M059J (cell line): ENCODE measurements around the gene TUBB4A. TPM values are rescaled to one million over a fixed set of nuclear protein-coding genes. Genes with fewer than 3 reads are reported as not detected.
"Not testable (repeated sequence)": the region's sequence is repeated elsewhere in the genome, so short reads cannot be mapped to it uniquely, and the experiment has no call there.

Experiments used
- DNase-seq: peaks from one replicate; pipeline ENCODE4 v3.0.0-alpha.2; 2012; ENCODE audit warnings: low read depth
- total RNA-seq: library from RNA; depleted of rRNA; stranded (reverse); fragments of >200 nt; shearing (Covaris generic); gene quantifications from 2 replicates; pipeline ENCODE4 v1.2.3, GENCODE V29; 2014

The TUBB4A gene
- total RNA-seq, 1 experiment from 2014 or later, result 0.20 TPM

- no peak for DNase-seq
Observed at GRCh38 chr19:6524311-6524710, 22.2 kb upstream of the TUBB4A start.

- no peak for DNase-seq
Observed at GRCh38 chr19:6522712-6523111, 20.6 kb upstream of the TUBB4A start.

- DNase-seq, result peak; percentile 67
Observed at GRCh38 chr19:6521718-6522646, 19.9 kb upstream of the TUBB4A start.

GRCh38 chr19:6519289-6519688 is 17.2 kb upstream of the TUBB4A start:
- peak; percentile 82 for DNase-seq

GRCh38 chr19:6518145-6518911 is 16.2 kb upstream of the TUBB4A start:
- peak; percentile 24 for DNase-seq

GRCh38 chr19:6516659-6517291 is 14.7 kb upstream of the TUBB4A start:
- DNase-seq, result peak; percentile 89

- DNase-seq, result peak; percentile 96
Observed at GRCh38 chr19:6516018-6516658, 14.0 kb upstream of the TUBB4A start.

- no peak for DNase-seq
Observed at GRCh38 chr19:6514926-6515544, 12.9 kb upstream of the TUBB4A start.

GRCh38 chr19:6514089-6514488 is 12.0 kb upstream of the TUBB4A start:
- no peak for DNase-seq

- DNase-seq, result no peak
Observed at GRCh38 chr19:6510618-6511017, 8.5 kb upstream of the TUBB4A start.

GRCh38 chr19:6509118-6509971 is 7.2 kb upstream of the TUBB4A start:
- DNase-seq, result no peak

GRCh38 chr19:6508028-6508771 is 6.1 kb upstream of the TUBB4A start:
- not testable (repeated sequence) for DNase-seq

- DNase-seq, result no peak
Observed at GRCh38 chr19:6503407-6504201, 1.5 kb upstream of the TUBB4A start.

- no peak for DNase-seq
Observed at GRCh38 chr19:6500837-6501739, 1.0 kb downstream of the TUBB4A start.

GRCh38 chr19:6499052-6499790 is 2.9 kb downstream of the TUBB4A start:
- no peak for DNase-seq

GRCh38 chr19:6498294-6499036 is 3.6 kb downstream of the TUBB4A start:
- no peak for DNase-seq
